GM18526 (cell line): ENCODE results near the gene TIRAP.
A peak's percentile ranks its signal among the peaks of the same experiment; 100 is the strongest.

ENCODE experiments used
- POLR2A ChIP-seq: IDR thresholded peaks from 3 replicates; pipeline ENCODE4 v1.6.1; 2011; ENCODE audit not compliant: insufficient read length; ENCODE audit errors: extremely low read depth

TIRAP gene

DNA sequence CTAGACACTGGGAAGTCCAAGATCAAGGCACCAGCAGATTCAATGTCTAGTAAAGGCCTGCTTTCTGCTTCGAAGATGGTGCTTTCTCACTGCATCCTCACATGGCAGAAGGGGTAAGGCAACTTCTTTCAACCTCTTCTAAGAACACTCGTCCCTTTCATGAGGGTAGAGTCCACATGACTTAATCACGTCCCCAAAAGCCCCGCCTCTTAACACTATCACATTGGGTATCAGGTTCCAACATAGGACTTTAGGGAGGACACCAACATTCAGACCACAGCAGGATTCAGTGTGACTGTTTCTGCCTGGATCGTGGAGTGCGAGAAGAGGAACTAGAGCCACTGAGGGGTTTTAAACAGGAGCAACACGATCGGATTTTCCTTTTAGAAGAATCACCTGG, 3.7 kb upstream of the TIRAP start:
- TF ChIP-seq POLR2A, result no peak

GRCh38 chr11:126280595-126280994, 2.3 kb upstream of the TIRAP start:
- no peak for TF ChIP-seq POLR2A

GRCh38 chr11:126281245-126281644, 1.6 kb upstream of the TIRAP start:
- TF ChIP-seq POLR2A, result no peak

GRCh38 chr11:126281666-126282175, 1.2 kb upstream of the TIRAP start:
- no peak for TF ChIP-seq POLR2A

DNA sequence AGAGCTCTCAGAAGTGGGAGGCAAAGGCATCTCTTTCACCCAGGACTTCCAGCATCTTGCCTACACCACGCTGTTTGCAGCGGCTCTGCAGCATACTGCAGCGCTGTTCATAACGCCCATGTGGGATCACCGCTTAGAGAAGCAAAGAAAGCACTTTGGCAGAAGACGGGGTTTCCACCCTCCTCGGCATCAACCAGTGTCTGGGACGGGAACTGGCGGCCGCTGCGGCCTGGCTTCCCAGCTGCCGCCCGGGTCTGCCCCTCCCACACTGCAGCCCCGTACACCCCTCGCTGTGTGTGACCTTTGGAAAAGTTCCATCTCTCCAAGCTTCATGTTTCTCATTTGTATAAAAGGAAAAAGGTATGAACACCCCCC, 545 bp upstream of the TIRAP start:
- no peak for TF ChIP-seq POLR2A

DNA sequence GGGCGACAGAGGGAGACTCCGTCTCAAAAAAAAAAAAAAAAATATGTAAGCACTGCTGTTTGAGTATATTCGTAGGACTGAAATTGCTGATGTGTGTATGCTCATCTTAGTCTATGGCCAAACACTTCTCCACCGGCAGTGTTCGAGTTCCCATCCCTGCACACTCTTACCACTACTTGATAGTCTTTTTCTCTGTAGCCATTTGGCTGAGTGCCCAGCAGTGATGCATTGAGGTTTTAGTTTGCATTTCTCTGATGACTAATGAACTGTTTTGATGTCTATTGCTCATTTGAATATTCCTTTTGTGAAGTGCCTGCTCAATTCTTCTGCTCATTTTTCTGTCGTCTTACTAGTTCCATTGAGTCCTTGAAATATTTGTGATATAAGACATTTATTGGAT, 1.9 kb downstream of the TIRAP start:
- no peak for TF ChIP-seq POLR2A

- no peak for TF ChIP-seq POLR2A
Observed at GRCh38 chr11:126288237-126288636, 5.3 kb downstream of the TIRAP start.

- TF ChIP-seq POLR2A, result no peak
Observed at GRCh38 chr11:126290887-126291286, 8.0 kb downstream of the TIRAP start.

- no peak for TF ChIP-seq POLR2A
Observed at GRCh38 chr11:126293726-126294125, 10.8 kb downstream of the TIRAP start.

GRCh38 chr11:126297004-126297403, 14.1 kb downstream of the TIRAP start:
- TF ChIP-seq POLR2A, result no peak

DNA sequence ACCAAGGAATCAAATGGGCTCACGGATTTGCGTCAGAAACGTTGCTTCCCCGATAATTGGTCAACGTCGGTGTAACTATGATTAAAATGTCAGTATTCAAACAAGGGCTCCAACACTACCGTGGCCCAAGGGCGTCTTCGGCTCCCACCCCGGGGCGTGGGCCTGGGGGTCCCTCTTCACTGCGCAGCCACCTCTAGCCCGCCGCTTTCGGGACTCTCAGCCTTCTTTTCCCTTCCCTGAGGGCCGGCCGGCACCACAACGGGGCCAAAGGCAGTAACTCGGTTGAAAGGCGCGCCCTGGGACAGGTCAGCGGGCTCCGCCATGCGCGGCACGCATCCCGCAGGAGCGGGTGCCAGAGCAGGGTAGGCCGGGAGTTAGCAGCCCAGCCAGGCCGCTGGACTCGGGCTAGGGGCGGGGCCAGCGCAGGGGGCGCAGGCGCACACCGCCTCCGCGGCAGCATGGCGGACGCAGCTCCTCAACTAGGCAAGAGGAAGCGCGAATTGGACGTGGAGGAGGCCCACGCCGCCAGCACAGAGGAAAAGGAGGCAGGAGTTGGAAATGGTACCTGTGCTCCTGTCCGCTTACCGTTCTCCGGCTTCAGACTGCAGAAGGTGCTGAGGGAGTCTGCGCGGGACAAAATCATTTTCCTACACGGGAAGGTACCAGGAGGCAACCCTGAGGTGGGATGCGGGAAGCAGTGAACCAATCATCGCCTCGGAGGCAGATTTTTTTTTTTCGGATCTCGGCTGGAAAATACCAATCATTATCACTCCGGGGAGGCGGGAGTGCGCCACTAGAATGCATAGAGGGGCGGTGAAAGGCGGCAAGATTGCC, 20.9 kb downstream of the TIRAP start, which contains the start of gene DCPS:
Gene DCPS, plus strand, starts transcription at position 438 of the 834 bp plus-strand sequence. Its CDS starts 21 bp downstream, at position 459.
- TF ChIP-seq POLR2A, result peak; percentile 94

GRCh38 chr11:126304457-126305075, 21.7 kb downstream of the TIRAP start:
- TF ChIP-seq POLR2A, result no peak

- no peak for TF ChIP-seq POLR2A
Observed at GRCh38 chr11:126305699-126306098, 22.8 kb downstream of the TIRAP start.

DNA sequence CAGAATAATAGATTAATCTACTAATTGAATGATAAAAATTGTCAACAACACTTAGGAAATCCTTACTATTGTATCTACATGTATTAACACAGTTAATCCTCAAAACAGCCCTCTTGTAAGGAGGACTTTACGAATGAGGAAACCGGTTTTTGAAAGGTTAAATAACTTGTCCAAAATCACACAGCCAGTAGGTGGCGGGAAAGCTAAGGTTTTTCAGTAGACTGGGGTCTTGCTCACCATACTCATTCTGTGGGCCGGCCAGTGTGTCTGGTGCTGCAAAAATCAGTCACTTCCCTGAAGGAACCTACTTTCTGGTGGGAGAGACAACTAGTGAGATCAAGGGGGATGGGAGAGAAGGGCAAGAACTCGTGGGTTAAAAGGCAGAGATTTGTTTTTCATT, 24.8 kb downstream of the TIRAP start:
- TF ChIP-seq POLR2A, result no peak

DNA sequence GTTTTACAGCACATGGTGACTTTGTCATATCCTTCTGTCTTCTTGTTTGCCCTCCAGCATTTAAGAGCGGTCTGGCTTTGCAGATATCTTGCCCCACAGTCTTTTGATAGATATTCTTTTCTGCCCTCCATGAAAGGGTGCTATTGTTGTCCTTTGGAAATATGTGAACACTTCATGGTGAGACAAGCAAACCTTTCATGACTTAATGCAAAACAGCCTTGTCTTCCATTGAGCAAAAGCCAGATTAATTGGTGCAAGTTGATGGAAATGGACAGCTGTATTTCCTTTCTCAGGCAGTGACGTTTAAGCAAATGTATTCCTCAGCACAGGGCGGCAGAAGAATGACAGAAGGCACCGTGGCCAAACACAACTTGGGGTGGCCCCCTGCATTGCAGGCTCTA, 25.4 kb downstream of the TIRAP start:
- TF ChIP-seq POLR2A, result no peak
